DMS79 (cell line): Measurements from ENCODE around the gene SKI.
"Not testable (repeated sequence)": the region's sequence is repeated elsewhere in the genome, so short reads cannot be mapped to it uniquely, and the experiment has no call there.

ENCODE experiments used
- DNase-seq: peaks from one replicate; lab custom pipeline; 2025; lab: John Stamatoyannopoulos, UW

The SKI gene

DNA sequence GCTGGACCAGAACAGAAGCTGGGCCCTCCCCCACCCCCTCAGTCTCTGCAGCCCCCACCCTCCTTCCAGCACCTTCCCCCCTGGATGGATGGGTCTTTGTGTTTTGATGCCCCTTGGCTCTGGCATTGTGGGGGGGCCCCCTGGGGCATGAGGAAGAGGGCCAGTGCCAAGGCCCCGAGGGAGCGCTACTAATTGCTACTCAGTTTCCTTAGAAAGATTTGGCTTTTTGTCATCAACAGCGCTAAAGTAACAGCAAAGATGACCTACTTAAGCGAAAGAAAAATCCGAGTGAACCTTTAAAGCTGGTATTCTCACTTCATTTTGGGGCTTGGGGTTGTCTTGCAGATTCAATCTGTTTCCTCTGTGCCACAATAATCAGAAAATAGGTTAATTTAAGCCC, 63.5 kb downstream of the SKI start:
- no peak for DNase-seq

DNA sequence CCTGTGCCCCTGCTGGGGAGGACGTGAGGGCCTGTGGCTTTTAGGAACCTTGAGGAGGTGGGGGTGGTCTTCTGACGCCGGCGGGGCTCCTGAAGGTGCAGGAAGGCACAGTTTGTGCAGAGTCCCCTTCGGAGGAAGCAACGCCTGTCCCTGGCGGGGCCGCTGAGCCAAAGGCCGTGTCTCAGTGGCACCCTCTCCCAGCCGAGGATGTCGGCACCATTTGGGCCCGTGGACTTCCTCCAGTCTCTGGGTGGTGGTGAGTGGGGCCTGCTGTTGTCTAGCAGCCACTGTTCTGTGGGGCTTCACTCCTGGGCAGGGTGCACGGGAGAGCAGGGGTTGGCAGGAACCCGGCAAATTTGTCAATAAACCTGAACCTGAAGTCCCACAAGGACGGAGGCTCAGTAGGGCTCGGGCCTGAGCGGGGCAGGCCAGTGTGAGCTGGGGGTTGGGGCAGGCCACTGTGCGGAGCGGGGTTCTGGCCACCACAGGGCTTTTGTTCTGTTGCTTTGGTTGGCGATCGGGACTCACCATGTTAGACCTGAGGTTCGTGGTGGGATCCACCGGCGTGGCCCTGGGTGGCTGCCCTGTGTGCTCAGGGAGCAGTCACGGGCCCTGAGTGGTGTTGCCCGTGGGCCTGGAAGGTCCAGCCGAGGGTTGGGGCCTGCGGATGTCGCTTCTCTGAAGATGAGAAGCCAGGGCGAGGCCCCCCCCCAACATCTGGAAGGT, 64.8 kb downstream of the SKI start:
- DNase-seq: no peak

DNA sequence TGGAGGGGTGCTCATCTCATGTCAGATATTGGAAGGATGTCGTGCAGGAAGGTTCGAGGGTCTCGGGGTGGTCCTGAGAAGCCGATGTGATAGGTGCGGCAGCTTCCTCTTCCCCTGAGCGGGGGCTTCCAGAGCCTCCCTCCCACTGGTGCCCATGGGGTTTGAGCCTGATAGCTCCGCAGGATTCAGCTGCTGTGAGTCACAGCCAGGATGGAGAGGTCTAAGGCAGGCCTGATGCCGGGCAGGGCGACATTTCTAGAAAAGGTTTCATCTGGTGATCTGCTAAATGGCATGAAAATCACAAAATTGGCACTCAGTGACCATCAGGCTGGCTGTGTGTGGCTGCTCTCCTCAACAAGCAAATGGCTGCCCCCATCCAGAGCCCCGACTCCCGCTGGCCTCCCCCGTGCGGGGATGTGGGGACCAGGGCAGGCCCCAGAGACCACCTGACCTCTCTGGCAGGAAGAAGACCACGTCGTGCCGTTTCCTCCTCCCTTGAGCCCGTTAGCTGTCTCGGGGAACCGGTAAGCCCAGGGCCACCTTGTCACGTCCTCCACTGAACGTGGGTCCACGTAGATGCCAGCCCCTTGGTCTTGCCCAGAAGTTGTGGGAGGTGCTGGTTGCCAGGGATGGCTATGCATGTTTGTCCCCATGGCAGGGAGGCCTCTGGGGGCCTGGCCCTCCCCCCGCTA, 66.1 kb downstream of the SKI start:
- DNase-seq: no peak

DNA sequence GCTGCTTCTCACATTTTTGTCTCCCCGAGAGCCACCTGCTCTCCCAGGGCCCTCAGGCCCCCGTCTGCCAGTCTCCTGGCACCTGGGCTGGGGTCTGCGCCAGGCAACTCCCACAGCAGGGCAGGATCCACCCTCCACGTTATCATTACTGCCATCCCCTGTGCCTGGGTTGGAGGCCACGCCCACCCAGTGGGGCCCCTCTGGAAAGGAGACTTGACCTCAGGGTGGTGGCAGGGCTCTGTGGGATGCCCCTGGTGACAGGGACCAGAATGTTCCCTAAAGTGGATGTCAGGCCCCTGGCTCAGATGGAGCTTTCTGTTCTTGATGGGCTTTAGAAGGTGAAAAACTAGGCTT, 66.6 kb downstream of the SKI start:
- DNase-seq: no peak

DNA sequence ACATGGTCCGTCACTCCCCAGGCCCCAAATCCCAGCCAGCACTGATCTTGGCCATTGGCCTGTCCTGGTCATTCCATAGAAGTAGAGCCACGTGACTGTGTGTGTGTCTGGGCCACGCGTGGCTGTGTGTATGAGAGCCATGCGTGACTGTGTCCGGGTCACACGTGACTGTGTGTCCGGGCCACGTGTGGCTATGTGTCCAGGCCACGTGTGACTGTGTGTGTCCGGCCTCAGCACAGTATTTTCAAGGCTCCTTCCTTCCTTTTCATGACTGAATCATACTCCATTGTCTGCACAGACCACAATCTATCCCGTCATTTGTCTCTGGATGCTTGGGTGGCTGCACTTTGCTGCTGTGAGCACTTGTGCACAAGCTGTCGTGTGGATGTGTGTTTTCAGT, 67.4 kb downstream of the SKI start:
- no peak for DNase-seq

DNA sequence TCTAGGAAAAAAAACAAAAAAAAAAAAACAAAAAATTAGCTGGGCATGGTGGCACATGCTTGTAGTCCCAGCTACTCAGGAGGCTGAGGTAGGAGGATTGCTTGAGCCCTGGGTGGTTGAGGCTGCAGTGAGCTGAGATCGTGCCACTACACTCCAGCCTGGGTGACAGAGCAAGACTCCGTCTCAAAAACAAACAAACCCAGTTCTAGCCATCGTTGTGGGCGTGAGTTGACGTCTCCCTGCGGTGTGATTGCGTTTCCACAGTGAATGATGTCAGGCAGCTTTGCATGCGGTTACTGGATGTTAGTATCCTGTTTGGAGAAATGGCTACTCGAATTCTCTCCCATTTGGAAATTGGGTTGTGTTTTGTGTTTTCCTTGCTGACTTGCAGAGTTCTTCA, 68.1 kb downstream of the SKI start:
- DNase-seq: not testable (repeated sequence)

DNA sequence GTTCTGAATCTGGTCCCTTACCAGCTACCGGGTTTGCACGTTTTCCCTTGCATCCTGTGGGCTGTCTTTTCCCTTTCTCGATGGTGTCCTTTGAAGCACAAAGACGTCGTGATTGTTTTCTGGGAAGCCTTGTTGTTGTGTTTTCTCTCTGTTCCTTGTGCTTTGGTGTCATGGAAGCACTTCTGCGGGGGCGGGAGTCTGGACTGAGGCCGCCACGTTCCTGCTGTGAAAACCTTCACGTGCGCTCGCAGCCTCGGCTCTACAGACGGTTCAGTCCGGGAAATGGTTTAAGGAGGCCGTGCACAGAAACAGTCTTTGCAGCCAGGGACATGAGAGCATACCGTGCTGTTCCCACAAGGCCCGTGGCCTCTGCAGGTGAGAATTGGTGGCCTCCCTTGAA, 68.5 kb downstream of the SKI start:
- DNase-seq: no peak

DNA sequence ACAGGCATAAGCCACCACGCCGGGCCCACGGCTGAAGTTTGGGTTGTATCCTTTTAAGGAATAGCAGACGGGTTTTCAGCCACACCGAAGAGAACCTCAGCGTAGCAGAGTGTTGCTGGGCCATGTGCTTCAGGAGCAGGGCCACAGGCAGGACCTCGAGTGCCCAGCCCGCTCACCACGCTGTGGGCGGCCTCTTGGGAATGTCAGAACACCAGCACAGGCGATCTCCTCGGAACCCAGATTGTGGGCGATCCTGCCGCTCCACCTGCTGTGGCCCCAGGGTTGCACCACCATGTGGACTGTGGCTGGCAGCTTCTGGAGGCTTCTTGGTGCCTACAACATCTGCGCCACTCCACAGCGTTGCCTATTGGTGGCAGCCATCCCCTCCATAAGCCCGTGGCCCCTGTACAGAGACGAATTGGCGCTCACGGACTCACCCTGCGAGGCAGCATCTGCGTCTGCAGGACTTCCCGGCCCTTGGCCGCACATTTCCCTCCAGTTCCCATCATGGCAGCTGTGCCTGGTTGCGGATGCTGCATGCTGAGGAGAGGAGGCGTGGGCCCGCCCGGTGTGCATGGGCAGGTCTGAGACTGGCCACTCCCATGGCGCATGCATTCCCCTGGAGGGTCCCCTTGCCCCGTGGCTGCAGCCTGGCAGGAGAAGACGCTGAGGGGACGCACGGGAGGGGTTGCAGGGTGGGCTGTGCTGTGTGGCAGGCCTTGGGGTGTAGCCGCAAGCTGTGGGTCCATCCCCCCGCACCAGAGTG, 69.3 kb downstream of the SKI start:
- no peak for DNase-seq

DNA sequence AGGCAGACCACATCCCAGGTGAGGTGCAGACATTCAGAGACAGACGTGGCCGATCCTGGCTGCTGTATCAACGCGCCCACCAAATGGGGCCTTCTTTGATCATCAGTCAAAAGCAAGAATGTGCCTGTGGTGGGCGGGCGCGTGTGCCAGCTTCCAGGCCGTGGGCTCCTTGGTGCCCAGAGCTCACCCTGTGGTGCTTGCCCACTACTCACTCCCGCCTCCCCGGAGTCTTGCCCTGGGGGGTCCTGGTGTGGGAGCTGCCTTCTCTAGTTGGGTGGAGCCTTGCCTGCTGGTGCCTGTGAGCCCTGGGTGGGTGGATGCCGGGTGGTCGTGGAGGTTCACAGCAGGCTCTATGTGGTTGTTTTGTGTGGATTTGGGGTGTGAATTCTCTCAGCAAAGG, 70.6 kb downstream of the SKI start:
- no peak for DNase-seq

DNA sequence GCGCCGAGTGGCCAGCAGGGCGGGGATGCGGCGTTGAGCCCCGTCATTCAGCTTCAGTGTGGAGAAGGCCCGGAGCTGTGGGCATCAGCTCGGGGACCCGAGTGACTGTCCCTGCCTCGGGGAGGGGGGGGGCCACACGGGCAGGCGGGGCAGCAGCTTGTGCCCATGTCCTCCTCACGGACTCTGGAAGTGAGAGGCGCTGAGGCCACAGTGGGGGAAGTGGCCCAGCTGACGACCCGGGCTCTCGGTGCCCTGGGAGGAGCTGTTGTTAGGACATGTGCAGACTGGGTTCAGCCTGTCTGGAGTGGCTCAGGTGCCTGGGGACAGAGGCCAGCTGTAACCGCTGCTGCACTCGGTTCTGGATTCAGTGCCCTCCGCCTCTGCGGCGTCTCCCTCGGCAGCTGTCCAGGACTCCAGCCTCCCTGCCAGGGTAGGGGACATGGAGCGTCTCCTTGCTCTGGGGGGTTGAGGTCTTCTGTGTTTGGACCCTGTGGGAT, 71.1 kb downstream of the SKI start:
- DNase-seq: peak; percentile 73

DNA sequence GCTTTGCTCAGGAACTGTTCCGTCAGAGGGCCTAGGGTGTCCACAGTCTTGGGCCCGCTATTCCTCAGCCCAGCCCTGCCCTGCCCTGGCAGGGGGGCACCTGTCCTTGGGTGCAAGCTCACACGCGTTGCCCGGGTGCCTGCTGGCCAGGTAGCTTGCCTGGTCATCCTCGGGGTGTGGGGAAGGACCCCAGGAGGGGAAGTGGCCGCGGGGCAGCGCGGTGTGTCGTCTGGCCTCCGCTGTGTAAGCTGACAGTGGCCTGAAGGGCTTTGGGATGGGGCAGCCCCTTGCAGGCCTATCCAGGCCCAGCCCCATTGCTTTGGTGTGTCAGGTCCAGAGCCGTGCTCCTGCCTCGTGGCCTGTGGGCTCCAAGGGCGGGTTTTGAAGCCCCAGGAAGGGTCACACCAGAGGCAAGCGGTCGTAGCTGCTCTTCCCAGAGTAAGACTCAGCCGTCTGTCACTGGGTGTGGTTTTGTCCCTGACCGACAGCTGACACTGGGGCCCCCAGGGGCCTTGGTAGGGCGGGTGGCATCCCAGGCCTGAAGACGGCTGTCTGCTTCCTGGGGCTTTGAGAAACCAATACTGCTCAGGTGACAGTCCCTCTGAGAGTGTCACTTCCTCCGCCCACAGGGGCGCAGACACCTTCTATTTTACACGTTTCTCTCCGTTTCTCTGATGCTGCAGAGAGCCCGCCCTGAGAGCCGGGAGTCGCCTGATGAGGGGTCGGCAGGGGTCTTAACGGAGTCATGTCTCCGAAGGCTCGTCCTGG, 72.1 kb downstream of the SKI start:
- DNase-seq: no peak

DNA sequence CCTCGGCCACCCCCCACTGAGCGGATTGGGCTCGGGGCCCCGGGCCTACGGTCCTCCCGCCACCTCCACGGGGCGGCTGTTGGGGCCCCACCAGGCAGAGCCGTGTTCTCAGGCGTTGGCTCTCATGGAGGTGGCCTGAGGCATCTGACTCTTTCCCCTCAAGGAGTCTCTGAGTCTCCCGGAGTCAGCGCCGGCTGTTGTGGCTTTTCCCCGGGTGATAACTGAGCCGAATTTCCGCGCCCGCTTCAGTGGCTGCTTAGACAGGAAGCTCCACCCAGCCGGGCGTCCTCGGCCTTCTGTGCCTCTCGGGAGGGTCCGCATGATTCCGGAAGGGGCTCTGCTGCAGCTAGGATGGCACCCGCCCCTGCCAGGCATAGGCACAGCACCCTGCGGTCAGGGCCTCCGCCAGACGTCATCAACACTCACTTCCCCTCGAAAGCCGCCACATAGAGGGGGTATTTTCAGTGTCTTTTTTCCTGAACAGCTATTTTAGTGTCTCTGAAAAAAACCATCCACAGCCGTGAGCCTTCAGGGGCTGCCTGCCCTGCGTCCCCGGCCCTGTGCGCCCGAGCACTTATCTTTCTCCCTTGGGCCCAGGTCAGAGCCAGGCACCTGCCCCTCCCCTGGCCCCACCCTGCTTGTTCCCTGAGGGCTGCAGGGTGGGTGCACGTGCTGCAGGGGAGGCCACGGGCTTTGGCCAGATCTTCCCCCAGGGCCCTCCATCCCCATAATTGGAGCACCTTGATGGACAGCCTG, 72.9 kb downstream of the SKI start:
- no peak for DNase-seq

DNA sequence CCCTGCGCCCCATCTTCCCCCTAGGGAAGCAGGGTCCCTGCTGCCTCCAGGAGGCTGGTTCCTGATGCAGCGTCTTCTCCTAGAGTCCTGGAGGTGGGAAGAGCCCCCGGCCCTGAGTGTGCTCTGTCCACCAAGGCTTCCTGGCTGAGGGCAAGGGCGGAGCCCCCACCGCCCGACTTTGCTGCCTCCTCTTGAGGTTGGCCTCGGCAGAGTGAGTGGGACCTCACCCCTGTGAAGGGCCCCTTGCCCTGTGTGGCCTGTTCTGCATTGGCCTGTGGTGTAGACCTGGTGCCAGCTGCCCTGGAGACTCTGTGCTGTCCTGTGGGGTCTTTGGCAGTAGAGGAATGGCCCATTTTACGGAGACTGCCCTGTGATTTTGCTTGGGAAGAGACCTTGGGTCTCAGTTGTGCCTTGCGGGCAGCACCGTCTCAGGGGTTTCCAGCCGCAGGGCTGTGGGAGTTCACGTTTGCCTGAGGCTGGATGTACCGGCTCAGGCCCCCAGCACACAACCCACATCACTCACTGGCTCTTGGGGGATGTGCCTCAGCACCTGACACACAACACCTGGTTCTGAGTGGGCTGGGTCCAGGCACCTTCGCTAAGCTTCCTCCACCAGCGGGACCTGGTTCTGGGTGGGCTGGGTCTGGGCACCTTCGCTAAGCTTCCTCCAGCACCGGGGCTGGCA, 73.6 kb downstream of the SKI start:
- no peak for DNase-seq

DNA sequence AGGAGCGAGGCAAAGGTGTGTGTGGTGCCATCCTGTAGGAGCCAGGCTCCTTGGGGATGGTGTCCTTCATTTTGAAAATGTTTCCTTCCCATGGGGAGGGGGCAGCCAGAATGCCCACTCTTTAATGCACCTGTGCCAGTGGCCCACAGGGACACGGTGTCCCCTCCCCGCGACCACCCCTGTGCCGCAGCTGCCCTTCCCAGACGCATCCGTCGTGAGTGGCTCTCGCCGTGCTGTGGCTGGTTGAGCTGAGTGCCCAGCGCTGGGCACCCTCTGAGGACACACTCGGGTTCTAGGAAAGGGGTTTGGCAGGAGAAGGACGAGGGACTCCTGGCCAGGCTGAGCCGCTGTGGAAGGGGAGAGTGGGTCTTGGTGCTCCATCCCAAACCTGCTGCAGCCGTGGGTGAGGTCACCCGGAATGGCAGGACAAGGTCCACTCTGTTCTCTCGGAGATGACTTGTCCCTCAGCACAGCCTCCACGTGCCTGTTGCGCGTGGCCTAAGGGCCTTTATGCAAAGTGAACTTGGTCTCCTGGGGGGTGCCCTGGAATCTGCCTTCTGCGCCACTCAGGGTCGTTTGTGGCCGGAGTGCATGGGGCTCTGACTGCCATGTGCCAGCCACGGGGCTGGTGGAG, 74.3 kb downstream of the SKI start:
- no peak for DNase-seq

DNA sequence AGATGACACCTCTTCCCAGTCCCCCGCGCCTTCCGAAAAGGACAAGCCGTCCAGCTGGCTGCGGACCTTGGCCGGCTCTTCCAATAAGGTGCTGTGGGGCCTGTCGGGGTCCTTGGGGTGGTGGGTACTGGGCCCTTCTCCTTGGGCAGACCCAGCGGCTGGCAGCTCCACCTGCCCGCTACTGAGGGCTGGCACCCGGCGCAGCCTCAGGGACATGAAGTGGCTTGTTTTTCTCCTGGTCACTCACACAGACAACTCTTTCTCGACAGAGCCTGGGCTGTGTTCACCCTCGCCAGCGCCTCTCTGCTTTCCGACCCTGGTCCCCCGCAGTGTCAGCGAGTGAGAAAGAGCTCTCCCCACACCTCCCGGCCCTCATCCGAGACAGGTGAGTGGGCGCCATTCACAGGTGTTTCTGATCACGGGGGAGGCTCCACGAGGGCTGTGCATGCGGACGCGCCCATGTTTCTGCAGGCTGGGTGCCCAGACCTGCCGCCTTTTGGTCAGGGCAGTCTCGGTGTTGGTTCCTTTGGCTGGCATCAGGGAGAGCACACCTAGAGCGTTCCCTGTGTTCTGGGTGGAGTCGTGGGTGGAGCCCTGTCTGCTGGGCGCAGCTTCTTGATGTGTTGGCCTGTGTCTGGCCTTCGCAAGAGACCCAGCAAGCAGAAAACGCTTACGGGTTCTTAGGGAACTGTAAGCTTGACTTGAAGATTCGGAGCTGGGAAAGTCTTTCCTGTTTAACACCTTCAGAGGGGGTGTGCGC, 75.1 kb downstream of the SKI start:
- DNase-seq: no peak

DNA sequence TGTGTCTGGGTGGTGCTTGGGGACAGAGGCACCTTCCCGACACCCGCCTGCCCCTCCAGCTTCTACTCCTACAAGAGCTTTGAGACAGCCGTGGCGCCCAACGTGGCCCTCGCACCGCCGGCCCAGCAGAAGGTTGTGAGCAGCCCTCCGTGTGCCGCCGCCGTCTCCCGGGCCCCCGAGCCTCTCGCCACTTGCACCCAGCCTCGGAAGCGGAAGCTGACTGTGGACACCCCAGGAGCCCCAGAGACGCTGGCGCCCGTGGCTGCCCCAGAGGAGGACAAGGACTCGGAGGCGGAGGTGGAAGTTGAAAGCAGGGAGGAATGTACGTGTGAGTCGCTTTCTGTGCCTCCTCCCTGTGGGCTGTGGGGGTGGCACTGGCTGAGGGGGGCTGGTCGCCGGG, 75.7 kb downstream of the SKI start:
- no peak for DNase-seq

DNA sequence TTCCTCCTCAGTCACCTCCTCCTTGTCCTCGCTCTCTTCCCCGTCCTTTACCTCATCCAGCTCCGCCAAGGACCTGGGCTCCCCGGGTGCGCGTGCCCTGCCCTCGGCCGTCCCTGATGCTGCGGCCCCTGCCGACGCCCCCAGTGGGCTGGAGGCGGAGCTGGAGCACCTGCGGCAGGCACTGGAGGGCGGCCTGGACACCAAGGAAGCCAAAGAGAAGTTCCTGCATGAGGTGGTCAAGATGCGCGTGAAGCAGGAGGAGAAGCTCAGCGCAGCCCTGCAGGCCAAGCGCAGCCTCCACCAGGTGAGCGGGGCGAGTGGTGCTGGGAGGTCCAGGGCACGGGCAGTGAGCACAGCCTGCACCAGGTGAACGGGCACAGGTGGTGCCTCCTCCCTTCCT, 76.2 kb downstream of the SKI start:
- no peak for DNase-seq

DNA sequence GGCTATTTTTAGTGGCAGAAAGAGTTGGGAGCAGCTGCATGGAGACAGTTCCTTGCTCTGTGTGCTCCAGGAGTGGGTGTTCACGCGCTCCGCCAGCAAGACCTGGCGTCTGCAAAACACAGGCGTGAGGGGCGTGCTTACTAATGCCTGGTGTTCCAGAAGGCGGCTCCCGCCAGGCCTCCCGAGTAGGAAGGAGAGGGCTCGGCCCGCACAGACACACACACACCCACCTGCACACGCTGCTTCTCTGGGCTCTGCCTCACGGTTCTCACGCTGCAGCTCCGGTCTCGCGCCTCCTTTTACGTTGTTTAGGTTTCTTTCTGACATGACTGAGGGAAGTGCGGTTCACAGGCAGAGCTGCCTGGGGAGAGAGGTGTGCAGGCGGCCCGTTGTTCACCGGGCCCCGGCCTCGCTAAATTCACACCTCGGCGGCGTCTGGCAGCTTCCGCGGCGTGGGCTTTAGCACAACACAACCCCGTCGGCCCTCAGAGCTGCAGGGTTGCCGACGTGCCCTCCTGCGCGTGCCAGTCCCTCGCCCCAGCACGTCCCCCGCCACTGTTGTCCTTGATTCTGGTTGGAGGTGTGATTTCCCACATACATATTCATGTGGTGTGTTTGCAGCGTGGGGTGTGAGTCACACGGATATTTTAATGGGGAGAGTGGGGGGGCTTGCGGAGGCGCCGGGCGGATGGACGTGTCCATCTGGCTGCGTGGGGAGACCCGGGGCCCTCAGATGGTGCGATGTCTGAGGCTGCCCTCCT, 77.0 kb downstream of the SKI start:
- DNase-seq: no peak
